WERI-Rb-1 (cell line): Measurements from ENCODE around the gene STX5.

Source experiments
- DNase-seq: peaks from one replicate; pipeline ENCODE4 v3.0.0-alpha.2; 2020
- H3K27ac ChIP-seq: fragments of 250-450 bp; sonication (Bioruptor Pico); 2 replicates; pipeline ENCODE4 v1.5.1; 2020; ENCODE audit warnings: mild to moderate bottlenecking, moderate library complexity
- H3K27me3 ChIP-seq: fragments of 250-450 bp; sonication (Bioruptor Pico); 2 replicates; pipeline ENCODE4 v1.5.1; 2021; ENCODE audit warnings: mild to moderate bottlenecking, low read depth, moderate library complexity; ENCODE audit not compliant: insufficient read depth, severe bottlenecking
- H3K36me3 ChIP-seq: fragments of 250-450 bp; sonication (Bioruptor Pico); 2 replicates; pipeline ENCODE4 v1.5.1; 2020; ENCODE audit warnings: mild to moderate bottlenecking, moderate library complexity
- H3K4me3 ChIP-seq: 2 replicates; pipeline ENCODE4 v1.5.1; 2011; ENCODE audit warnings: low read depth, mild to moderate bottlenecking, control low read depth, low read length
- H3K9me3 ChIP-seq: fragments of 250-450 bp; sonication (Bioruptor Pico); 2 replicates; pipeline ENCODE4 v1.5.1; 2021; ENCODE audit warnings: mild to moderate bottlenecking, moderate library complexity; ENCODE audit not compliant: severe bottlenecking
- CTCF ChIP-seq: IDR thresholded peaks from 2 replicates; pipeline ENCODE4 v1.5.1; 2011; ENCODE audit warnings: low read depth, mild to moderate bottlenecking, control low read depth, inconsistent platforms, low read length

Gene STX5

DNA sequence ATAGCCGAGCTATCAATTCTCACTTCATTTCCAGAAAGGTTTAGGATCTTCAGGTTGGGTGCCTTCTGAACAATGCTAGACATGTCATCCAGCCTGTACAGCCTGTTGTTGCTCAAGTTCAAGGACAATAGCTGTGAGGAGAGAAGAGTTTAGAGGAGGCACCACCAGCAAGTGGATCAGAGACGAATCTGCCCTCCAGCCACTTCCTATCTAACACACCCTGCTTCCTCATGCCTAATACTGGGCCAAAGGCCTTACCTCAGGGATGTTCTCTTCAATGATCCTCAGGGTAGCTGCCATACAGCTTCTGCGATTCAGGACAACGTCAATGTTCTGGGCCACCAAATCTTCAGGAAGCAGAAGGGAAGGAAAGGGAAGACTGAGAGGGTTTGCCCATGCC is 30.8 kb downstream of the STX5 start:
- Histone ChIP-seq H3K36me3 (peaks cover 75% of the 10 kb centered on the region), H3K4me3 (no peak overlapping the region), H3K9me3 (no peaks in the 10 kb centered on the region), H3K27me3 (no peaks in the 10 kb centered on the region), H3K27ac (no peak overlapping the region)
- no peak for TF ChIP-seq CTCF
- DNase-seq, result no peak

DNA sequence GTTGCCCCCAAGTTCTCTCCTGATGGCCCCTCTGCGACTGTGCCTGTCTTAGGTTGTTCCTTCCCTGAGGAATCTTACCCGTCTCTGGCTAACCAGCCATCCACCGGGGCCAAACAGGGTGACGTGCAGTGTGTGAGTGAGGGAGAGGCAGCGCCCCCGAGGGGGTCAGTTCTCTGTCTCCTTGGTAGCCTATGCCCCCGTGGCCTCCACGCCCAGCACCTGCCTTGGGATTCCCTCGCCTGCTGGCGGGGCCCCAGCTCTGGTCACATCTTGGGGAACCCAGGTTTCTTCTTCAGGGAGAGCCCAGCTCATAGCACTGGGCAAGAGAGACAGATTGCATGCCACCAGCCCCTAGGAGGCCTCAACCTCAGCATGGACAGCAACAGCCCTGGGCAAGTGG is 32.4 kb downstream of the STX5 start:
- H3K9me3 ChIP-seq, result no peaks in the 10 kb centered on the region
- no peak overlapping the region for H3K27ac ChIP-seq
- H3K36me3 ChIP-seq, result peaks cover 91% of the 10 kb centered on the region
- no peak for DNase-seq
- no peak for TF ChIP-seq CTCF
- no peaks in the 10 kb centered on the region for H3K27me3 ChIP-seq
- H3K4me3 ChIP-seq, result no peak overlapping the region

DNA sequence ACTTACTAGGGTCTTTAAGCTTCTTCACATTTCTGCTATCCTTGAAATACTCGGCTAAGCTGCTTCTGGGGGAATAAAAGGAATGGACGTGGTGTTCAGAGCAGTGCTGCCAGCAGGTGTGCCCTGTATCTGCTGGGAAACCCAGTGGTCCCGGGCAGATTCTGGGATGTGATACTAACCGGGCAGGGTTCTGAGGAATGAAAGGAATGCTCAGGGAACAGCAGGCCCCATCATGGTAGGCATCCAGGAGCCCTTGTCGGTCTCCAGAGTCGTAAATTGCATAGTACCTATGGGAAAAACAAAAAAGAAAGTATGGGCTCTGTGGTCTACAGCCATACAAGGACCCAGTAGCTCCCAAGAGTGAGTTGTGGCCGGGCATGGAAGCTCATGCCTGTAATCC is 35.6 kb downstream of the STX5 start:
- no peak for TF ChIP-seq CTCF
- H3K9me3 ChIP-seq, result no peaks in the 10 kb centered on the region
- no peak overlapping the region for H3K27ac ChIP-seq
- H3K27me3 ChIP-seq, result no peaks in the 10 kb centered on the region
- H3K4me3 ChIP-seq, result no peak overlapping the region
- no peak for DNase-seq
- peaks cover 98% of the 10 kb centered on the region for H3K36me3 ChIP-seq

GRCh38 chr11:62794201-62794775 is 37.6 kb downstream of the STX5 start:
- Histone ChIP-seq H3K36me3 (peaks cover 94% of the 10 kb centered on the region), H3K27me3 (no peaks in the 10 kb centered on the region), H3K9me3 (no peaks in the 10 kb centered on the region), H3K4me3 (no peak overlapping the region), H3K27ac (no peak overlapping the region)
- no peak for DNase-seq
- no peak for TF ChIP-seq CTCF

- Histone ChIP-seq H3K4me3 (no peak overlapping the region), H3K27me3 (no peaks in the 10 kb centered on the region)
- peak; percentile 73 for DNase-seq
These were observed 39.7 kb downstream of the STX5 start for GRCh38 chr11:62792202-62792575.

More at GRCh38 chr11:62792202-62792575, 39.7 kb downstream of the STX5 start:
- Histone ChIP-seq H3K9me3 (no peaks in the 10 kb centered on the region), H3K36me3 (peaks cover 85% of the 10 kb centered on the region), H3K27ac (peak overlapping the region; percentile 84)
- TF ChIP-seq CTCF, result no peak
